ENCODE results near the gene RABL6.
"Not testable (repeated sequence)": the region's sequence is repeated elsewhere in the genome, so short reads cannot be mapped to it uniquely, and the experiment has no call there.

The RABL6 gene

GRCh38 chr9:136777359-136777758 lies 30.4 kb upstream of the RABL6 start:
- no peak for DNase-seq

DNA sequence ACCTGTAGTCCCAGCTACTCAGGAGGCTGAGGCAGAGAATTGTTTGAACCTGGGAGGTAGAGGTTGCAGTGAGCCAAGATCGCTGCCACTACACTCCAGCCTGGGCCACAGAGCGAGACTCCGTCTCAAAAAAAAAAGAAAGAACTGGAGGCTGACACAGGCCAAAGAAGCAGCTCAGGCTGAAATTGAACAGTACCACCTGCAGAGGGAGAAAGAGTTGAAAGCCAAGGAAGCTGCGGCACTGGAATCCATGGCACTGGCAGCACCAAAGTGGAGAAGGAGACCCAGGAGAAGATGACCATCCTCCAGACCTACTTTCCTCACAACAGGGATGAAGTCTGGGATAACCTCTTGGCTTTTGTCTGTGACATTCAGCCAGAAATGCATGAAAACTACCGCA lies 27.9 kb upstream of the RABL6 start:
- no peak for DNase-seq

DNA sequence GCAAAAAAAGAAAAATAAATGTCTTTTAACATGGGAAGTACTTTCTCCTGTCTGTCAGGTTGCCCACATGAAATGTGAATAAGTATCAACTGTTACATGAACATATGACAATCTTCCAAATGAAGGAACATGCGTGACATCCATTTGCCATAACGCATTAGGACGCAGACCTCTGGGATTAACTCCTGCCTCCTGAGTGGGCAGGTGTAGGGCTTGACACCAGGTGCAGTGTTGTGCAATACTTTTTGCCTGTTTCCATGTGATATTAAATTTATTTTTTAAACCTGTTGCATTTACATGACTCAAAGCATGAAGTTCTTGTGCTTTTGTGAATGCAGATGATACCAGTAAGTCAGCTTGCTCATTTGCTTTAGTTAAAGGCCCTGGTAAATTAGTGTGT lies 25.3 kb upstream of the RABL6 start:
- DNase-seq, result no peak

DNA sequence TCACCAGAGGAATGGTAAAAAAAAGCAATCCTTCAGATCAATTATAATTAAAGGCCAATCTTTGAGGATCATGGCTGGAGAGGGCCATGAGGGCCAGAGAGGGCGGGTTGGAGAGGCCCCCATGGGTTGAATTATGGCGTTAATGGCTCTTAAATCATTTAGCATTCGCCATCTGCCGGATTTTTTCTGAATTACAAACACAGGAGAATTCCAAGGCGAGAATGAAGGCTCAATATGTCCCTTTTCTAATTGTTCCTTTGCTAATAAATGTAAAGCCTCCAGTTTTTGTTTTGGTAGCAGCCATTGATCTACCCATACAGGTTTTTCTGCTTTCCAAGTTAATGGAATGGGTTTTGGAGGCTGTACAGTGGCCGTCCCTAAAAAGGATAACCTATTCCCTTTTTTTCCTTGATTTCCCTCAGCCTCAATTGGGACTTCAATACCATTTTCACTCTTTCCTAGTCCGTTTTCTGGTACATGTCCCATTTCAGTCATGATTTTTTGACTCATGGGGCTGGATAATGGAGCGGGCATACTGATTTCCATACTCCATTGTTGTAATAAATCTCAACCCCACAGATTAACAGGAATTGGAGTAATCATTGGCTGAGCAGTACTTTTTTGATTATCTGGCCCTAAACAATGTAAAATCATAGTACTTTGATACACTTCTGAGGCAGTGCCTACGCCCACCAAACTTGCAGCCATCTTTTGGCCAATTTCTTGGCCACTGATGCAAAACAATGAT lies 23.3 kb upstream of the RABL6 start:
- peak; percentile 87 for DNase-seq

DNA sequence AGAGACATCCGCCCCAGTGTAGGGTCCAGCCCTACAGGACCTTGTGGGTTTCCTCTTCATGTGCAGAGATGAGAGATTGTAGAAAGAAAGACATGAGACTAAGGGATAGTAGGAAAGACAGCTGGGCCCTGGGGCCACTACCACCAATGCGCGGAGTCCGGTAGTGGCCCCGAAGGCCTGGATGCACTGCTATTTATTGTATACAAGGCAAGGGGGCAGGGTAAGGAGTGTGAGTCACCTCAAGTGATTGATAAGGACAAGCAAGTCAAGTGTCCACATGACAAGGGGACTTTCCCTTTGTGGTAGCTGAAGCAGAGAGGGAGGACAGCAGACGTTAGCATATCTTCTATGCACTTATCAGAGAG lies 22.8 kb upstream of the RABL6 start:
- DNase-seq, result peak; percentile 90

DNA sequence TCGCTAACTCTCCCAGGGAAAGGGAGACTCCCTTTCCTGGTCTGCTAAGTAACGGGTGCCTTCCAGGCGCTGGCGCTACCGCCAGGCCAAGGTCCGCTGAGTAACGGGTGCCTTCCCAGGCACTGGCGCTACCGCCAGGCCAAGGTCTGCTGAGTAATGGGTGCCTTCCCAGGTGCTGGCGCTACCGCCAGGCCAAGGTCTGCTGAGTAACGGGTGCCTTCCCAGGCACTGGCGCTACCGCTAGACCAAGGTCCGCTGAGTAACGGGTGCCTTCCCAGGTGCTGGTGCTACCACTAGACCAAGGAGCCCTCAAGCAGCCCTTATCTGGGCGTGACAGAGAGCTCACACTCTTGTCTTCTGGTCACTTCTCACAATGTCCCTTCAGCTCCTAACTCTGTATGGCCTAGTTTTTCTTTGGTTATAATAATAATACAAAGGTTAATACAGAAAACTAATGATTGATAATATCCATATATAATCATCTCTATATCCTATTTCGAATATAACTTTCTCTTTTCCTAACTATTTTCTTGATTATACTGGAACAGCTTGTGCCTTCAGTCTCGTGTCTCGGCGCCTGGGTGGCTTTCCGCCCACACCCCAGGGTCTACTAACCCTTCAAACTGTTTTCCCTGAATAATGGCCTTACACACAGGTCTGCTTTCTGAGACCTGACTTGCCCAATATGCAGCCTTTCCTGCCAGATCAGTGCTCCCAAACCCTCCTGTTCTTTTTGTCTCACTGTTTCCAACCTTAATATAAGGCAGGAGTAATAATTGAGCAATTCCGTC lies 22.0 kb upstream of the RABL6 start:
- DNase-seq, result peak; percentile 36

DNA sequence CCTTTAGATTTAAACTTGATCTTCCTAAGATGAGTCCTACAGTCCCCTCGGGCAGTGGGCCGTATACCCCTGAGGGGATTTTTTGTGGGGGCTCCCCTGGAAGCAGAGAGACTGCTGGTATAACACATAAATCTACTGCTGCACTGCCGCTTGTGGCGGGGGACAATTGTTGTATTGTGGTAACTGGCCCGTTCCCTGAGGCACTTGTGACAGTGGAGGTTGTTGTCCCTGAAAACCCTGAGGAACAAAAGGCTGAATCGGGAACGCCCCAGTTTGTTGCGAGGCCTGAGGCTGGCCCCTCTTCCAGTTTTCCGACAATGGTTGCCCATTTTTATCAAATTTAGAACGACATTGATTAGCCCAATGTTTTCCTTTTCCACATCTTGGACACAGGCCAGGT lies 21.3 kb upstream of the RABL6 start:
- no peak for DNase-seq

GRCh38 chr9:136786983-136787382 lies 20.8 kb upstream of the RABL6 start:
- DNase-seq, result not testable (repeated sequence)

DNA sequence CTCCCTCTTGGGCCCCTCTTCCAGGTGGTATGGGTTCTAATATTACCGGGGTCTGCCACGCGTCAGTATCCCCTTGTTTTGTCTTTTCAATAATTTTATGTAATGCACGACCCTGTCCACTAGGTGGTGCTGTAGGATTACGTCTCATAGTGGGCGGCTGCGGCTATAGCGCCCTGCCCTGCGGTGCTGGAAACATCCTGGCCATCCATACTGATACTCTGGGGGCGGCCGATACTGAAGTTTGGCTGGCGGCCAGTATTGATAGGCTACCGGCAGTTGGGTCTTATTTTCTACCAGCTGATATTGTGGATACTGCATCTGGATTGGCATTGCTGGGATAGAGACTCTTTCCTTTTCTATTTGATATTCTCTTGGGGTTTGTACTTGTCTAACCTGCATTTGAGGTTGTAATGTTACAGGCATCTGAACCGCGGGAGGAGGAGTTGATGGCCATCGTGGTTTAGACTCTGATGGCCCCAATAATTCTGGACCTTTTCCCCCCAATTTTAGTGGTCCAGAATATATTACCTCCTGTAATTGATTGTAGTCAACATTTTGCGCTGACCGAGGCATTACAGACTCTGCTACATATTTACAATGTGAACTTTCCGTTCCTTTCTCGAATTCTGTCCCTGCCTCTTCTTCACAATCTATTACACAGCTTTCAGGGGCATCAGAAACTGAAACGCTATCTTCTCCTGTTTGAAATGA lies 19.9 kb upstream of the RABL6 start:
- DNase-seq, result peak; percentile 92

- peak; percentile 90 for DNase-seq
These were observed 18.9 kb upstream of the RABL6 start for GRCh38 chr9:136788644-136789522.

DNA sequence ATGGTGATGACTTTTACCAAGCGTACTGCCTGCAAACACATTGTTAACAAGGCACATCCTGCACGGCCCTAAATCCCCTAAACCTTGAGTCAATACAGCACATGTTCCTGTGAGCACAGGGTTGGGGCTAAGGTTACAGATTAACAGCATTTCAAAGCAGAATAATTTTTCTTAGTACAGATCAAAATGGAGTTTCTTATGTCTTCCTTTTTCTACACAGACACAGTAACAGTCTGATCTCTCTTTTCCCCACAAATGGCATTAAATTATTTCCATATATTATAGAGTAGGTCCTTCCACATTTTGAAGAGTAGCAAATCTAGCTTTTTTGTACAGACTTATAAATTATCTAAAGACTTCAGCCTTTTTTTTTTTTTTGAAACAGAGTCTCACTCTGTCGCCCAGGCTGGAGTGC lies 18.2 kb upstream of the RABL6 start:
- DNase-seq, result no peak

- peak; percentile 99 for DNase-seq
These were observed 16.9 kb upstream of the RABL6 start, which contains the start of gene TMEM141 for GRCh38 chr9:136790640-136791515. TSS of gene TMEM141 (plus strand) at chr9:136791344. CDS start at chr9:136791371, 27 bp downstream.

GRCh38 chr9:136791516-136792276 lies 16.1 kb upstream of the RABL6 start:
- DNase-seq, result peak; percentile 73

DNA sequence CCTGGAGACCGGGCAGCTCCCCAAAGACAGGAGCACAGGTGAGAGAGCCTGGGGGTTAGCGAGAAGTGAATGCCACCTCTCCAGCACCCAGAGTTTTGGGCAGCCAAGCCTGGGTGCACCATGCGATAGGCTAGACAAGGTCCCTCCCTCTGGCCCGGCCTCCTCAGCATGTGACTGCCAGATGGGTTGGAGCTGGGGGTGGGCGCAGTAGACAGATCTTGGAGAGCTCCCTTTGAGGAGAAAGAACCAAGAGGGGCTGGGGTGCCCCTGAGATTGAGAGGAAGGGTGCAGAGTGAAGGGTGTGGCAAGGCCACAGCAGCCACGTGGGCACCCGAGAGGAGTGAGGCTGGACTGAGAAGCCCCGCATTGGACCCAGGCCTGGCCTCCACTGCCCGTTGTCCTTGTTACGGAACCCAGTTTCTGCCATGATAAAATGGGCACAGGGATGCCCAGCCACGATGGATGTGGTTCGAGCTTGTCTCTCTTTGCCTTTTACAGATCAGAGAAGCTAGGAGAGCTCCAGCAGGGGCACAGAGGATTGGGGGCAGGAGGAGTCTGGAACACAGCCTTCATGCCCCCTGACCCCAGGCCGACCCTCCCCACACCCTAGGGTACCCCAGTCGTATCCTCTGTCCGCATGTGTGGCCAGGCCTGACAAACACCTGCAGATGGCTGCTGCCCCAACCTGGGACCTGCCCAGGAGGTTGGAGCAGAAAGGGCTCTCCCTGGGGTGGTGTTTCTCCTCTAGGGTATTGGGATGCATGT lies 15.2 kb upstream of the RABL6 start:
- DNase-seq, result no peak

DNA sequence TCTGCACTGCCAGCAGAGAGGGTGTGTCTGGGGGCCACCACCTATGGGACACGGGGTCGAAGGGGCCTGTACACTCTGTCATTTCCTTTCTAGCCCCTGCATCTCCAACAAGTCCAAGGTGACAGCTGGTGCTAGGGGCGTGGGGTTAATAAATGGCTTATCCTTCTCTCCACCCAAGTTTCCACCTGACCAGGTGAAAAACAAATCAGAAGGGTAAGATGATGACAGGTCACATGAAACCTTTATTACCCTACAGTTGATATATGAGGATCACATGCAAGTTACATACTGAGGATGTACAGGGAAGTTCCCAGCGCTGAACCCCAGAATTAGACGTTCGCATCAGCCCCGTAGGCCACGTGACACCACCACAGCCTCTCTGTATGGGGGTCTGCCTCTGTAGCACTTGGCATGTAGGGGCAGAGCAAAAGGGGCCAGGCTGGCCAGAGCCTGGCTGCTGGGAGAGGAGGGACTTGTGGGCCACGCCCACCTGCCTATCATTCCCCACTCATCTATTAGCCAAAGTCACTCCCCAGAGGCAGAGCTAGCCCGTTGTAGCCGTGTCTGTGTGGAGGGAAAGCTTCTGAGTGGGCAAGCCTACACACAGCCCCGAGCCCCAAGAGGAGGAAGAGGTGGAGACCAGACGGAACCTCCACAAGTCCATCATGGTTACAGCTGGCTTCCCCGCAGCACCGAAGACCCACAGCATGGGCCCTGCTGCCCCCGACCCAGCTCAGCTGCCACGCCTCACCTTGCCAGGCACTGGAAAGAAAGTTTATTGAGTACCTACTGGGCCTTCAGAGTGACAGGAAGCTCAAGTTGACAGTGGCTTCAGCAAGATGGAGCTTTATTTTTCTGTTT lies 14.4 kb upstream of the RABL6 start:
- peak; percentile 27 for DNase-seq

DNA sequence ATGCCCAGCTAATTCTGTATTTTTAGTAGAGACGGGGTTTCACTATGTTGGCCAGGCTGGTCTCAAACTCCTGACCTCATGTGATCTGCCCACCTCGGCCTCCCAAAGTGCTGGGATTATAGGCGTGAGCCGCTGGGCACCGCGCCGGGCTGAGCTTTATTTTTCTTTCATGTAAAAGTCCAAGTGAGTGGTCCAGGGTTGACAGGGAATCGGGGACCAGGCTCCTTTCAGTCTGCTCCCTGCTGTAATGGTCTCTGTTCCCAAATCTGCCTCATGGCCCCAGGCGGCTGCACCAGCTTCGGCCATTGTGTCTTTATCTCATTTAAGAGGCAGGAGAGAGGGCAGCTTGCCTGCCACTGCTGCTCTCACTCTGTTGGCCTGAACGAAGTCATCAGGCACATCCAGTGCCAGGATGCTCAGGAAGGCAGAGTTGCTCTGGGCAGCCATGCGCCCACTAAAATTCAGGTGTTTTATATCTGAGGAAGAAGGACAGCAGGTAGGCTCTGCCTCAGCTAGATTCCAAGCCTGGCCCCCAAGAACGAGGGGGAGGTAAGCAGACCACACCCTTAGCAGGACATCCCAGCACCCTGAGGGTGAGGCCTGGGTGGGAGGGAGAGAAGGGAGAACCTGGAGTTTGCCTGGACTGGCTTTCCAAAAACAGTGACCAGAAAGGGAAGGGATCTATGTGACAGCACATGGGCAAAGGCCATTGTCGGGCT lies 13.3 kb upstream of the RABL6 start:
- DNase-seq, result no peak

- no peak for DNase-seq
These were observed 12.8 kb upstream of the RABL6 start for GRCh38 chr9:136795000-136795348.

DNA sequence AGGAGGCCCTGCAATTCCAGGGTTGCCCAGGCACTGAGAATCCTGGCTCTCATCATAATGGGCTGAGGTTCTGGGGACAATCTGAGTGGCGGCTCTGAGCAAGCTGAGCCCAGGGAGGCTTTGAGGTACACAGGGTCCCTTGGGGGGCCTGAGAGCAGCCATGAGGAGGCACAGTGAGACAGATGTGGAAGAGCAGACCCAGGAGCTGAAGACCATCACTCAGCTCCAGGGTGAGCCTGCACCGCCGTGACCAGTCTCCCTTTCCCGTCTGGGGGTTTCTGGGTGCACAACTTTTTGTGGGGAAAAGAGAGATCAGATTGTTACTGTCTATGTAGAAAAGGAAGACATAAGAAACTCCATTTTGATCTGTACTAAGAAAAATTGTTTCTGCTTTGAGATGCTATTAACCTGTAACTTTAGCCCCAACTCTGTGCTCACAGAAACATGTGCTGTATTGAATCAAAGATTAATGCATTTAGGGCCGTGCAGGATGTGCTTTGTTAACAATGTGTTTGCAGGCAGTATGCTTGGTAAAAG lies 11.4 kb upstream of the RABL6 start, which contains the start of gene CCDC183:
Gene CCDC183 (plus strand): TSS at position 101 of the 537 bp plus-strand sequence. CDS start 60 bp downstream, at position 161.
- DNase-seq, result no peak
